Renal cortical epithelial cell (primary cell): Measurements from ENCODE around the gene RGS3. TPM values are rescaled to one million over a fixed set of nuclear protein-coding genes. Genes with fewer than 3 reads are reported as not detected.
A peak's percentile ranks its signal among the peaks of the same experiment; 100 is the strongest.
"Not testable (repeated sequence)": the region's sequence is repeated elsewhere in the genome, so short reads cannot be mapped to it uniquely, and the experiment has no call there.

ENCODE experiments used
- DNase-seq: peaks from one replicate; pipeline ENCODE4 v3.0.0-alpha.2; 2011; ENCODE audit warnings: low read depth
- total RNA-seq: library from RNA; depleted of rRNA; stranded (reverse); fragments of >200 nt; gene quantifications from 2 replicates; pipeline ENCODE4 v1.2.3, GENCODE V29; 2014

Gene RGS3
- total RNA-seq, result 56.1 and 76.2 TPM in 2 replicates

GRCh38 chr9:113463418-113464285 is at the start of gene RGS3:
Gene RGS3 (plus strand): TSS chr9:113463727. CDS start chr9:113463803, 76 bp downstream.
- peak; percentile 95 for DNase-seq

GRCh38 chr9:113416149-113416721 is 47.3 kb upstream of the RGS3 start:
- DNase-seq, result no peak

GRCh38 chr9:113417370-113417769 is 46.2 kb upstream of the RGS3 start:
- DNase-seq, result no peak

GRCh38 chr9:113421726-113422125 is 41.8 kb upstream of the RGS3 start:
- DNase-seq, result no peak

GRCh38 chr9:113425072-113425471 is 38.5 kb upstream of the RGS3 start:
- no peak for DNase-seq

- DNase-seq, result no peak
These were observed 36.8 kb upstream of the RGS3 start for GRCh38 chr9:113426701-113427100.

- DNase-seq, result peak; percentile 65
These were observed 35.9 kb upstream of the RGS3 start for GRCh38 chr9:113427629-113428028.

GRCh38 chr9:113428062-113428615 is 35.4 kb upstream of the RGS3 start:
- no peak for DNase-seq

GRCh38 chr9:113431191-113431590 is 32.3 kb upstream of the RGS3 start:
- DNase-seq, result peak; percentile 19

- DNase-seq, result no peak
These were observed 26.6 kb upstream of the RGS3 start for GRCh38 chr9:113436728-113437515.

GRCh38 chr9:113437716-113438115 is 25.8 kb upstream of the RGS3 start:
- not testable (repeated sequence) for DNase-seq

- DNase-seq, result no peak
These were observed 18.8 kb upstream of the RGS3 start for GRCh38 chr9:113444736-113445135.

GRCh38 chr9:113446323-113446740 is 17.2 kb upstream of the RGS3 start:
- peak; percentile 72 for DNase-seq

GRCh38 chr9:113449376-113449775 is 14.2 kb upstream of the RGS3 start:
- DNase-seq, result no peak

GRCh38 chr9:113452113-113452605 is 11.4 kb upstream of the RGS3 start:
- DNase-seq, result no peak

GRCh38 chr9:113454914-113455761 is 8.4 kb upstream of the RGS3 start:
- DNase-seq, result peak; percentile 86

GRCh38 chr9:113456235-113456634 is 7.3 kb upstream of the RGS3 start:
- peak; percentile 58 for DNase-seq

- no peak for DNase-seq
These were observed 2.2 kb upstream of the RGS3 start for GRCh38 chr9:113461285-113461684.

- no peak for DNase-seq
These were observed 1.6 kb upstream of the RGS3 start for GRCh38 chr9:113461943-113462342.

GRCh38 chr9:113462781-113463286 is 693 bp upstream of the RGS3 start:
- DNase-seq, result no peak

- DNase-seq, result no peak
These were observed 746 bp downstream of the RGS3 start for GRCh38 chr9:113464286-113464660.
